Activated CD8-positive, alpha-beta memory T cell treated with anti-CD3 and anti-CD28 coated beads, Interleukin-2, amount 50 U/mL, for 24 hours (primary cell): Measurements from ENCODE around the gene TRUB1.
"Not testable (repeated sequence)": the region's sequence is repeated elsewhere in the genome, so short reads cannot be mapped to it uniquely, and the experiment has no call there.

Experiments used
- DNase-seq: peaks from one replicate; pipeline ENCODE4 v3.0.0-alpha.2; 2020; ENCODE audit errors: extremely low read depth

TRUB1 gene

GRCh38 chr10:114925587-114926586 is 12.1 kb upstream of the TRUB1 start:
- no peak for DNase-seq

GRCh38 chr10:114928818-114929217 is 9.2 kb upstream of the TRUB1 start:
- no peak for DNase-seq

DNA sequence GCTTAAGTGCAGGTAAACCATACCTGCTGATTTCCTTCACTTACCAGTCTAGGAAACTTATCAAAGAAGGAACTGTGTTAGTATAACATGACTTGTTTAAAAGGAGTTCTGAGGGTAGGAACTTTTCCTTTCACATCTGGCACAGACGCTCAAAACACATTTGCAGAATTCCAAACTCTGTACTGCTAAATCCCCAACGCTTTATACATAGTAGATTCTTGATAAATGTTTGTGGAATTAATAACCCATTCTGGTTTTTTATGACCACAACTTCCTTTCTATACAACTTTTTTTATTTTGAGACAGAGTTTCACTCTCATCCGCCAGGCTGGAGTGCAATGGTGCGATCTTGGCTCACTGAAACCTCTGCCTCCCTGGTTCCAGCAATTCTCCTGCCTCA is 7.7 kb upstream of the TRUB1 start:
- no peak for DNase-seq

DNA sequence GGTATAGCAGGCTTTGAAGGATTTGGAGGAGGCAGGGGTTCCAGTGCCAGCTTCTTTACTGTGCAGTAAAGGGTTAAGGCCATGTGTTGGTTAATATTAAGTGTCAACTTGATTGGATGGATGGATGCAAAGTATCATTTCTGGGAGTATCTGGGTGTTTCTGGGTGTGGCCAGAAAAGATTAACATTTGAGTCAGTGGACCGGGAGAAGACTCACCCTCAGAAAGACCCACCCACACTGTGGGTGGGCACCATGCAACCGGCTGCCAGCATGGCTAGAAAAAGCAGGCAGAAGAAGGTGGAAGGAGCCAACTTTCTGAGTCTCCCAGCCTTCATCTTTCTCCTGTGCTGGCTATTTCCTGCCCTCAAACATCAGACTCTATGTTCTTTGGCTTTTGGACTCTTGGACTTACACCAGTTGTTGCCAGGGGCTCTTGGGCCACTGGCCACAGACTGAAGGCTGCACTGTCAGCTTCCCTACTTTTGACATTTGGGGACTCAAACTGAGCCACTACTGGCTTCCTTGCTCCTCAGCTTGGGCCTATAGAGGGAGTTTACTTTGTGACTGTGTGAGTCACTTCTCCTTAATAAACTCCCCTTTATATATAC is 6.8 kb upstream of the TRUB1 start:
- DNase-seq, result no peak

DNA sequence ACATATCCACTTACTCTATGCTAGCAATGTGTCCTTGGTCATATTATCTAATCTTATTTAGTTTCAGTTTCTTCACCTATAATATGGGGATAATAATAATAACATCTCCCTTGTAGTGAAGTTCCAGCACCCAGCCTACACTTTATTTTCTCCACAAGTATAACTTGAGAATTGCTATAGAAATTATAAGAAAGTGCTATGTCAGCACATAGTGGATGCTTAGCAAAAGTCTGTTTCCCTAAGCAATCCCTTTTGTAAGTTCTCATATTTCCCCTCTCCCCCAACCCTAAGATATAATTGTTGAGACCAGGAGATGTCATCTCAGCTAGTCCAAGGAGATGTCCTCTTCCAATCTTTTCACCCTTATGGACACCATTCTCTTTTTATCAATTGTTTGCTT is 5.8 kb upstream of the TRUB1 start:
- no peak for DNase-seq

GRCh38 chr10:114932945-114933344 is 5.0 kb upstream of the TRUB1 start:
- no peak for DNase-seq

GRCh38 chr10:114933588-114933987 is 4.4 kb upstream of the TRUB1 start:
- no peak for DNase-seq

DNA sequence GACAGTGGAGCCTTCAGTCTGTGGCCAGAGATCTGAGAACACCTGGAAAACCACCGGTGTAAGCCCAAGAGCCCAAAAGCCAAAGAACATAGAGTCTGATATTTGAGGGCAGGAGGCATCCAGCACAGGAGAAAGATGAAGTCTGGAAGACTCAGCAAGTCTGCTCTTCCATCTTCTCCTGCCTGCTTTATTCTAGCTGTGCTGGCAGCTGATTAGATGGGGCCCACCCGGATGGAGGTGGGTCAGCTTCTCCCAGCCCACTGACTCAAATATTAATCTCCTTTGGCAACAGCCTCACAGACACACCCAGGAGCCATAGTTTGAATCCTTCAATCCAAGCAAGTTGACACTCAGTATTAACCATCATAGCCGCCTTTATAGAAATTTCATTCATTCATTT is 4.0 kb upstream of the TRUB1 start:
- DNase-seq, result not testable (repeated sequence)

GRCh38 chr10:114938856-114939193 is 830 bp downstream of the TRUB1 start:
- no peak for DNase-seq

DNA sequence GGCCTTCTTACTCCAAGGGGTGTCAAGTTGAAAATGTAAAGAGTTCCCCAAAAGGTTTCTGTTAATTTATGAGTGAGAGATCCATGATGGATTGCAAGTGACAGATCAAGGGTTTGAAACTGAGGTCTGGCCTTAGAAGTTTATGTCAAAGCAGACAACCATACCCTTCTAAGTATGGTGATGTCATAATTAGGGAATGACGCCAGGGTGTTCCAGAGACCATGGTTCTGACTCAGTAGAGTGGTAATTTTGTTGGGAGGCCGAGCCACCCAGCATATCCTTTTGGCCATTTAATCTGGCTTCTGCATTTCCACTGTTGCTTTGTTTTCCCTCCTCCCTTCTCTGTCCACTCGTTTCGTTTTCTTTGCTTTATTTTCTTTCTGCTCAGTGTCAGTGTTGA is 2.7 kb downstream of the TRUB1 start:
- DNase-seq, result no peak

- no peak for DNase-seq
These were observed 5.0 kb downstream of the TRUB1 start for GRCh38 chr10:114943000-114943399.

DNA sequence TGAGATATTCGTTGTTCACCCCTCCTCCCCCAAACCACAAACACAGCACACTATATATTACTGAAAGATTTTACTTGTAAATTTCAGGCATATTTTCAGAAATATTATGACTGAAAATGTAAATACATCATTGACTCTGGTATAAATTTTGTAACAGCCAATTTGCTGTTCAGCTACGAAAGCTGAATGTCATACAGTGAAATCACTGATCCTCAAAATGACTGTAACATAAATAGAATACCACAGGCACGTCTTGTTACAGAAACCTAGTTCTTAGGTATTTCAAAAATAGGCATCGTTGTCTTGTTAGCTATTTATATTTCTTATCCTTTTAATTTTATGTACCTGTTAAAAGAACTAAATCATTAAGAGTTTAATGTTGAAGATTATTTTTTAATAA is 15.1 kb downstream of the TRUB1 start:
- DNase-seq, result no peak

- no peak for DNase-seq
These were observed 18.0 kb downstream of the TRUB1 start for GRCh38 chr10:114955984-114956383.

DNA sequence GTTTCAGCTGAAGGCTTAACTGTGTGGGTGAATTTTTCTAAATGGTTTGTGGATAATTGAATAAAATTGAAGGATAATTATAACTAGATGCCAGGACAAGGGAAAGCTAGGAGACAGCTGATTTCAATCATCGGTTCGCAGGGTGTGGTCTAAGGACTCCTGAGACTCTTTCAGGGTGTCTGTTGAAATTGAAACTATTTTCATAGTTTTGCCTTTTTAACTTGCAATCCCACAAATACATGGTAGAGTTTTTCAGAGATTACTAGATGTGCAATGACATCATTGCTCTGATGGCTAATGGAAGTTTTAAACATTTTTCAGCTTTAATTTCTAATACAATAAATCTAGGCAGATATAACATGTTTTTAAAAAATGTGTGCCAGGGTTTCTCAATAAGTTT is 18.5 kb downstream of the TRUB1 start:
- DNase-seq, result no peak

- DNase-seq, result no peak
These were observed 19.1 kb downstream of the TRUB1 start for GRCh38 chr10:114957122-114957521.

- DNase-seq, result no peak
These were observed 19.7 kb downstream of the TRUB1 start for GRCh38 chr10:114957673-114958072.

GRCh38 chr10:114962441-114962840 is 24.4 kb downstream of the TRUB1 start:
- DNase-seq, result no peak

GRCh38 chr10:114963908-114964307 is 25.9 kb downstream of the TRUB1 start:
- DNase-seq, result no peak

DNA sequence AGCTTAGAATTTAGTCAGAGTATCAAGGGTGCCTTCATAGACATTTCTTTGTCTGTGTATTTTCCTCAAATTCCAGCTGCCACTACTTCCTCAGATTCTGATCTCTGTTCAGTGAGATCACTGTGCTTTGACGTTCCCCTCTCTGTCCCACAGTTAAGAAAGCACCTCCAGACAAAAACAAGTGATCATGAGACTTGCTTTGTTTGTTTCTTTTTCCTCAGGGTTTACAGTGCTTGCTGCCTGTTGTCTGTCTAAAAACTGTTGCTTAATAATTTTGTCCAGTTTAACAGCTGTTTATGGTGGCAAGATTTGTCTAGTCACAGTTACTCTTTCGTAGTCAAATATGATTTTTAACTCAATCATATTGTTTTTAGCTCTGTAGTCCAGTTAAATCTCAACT is 29.1 kb downstream of the TRUB1 start:
- DNase-seq, result no peak

GRCh38 chr10:114970515-114970914 is 32.5 kb downstream of the TRUB1 start:
- no peak for DNase-seq

GRCh38 chr10:114973306-114973705 is 35.3 kb downstream of the TRUB1 start:
- DNase-seq, result no peak

GRCh38 chr10:114973997-114974396 is 36.0 kb downstream of the TRUB1 start:
- no peak for DNase-seq

DNA sequence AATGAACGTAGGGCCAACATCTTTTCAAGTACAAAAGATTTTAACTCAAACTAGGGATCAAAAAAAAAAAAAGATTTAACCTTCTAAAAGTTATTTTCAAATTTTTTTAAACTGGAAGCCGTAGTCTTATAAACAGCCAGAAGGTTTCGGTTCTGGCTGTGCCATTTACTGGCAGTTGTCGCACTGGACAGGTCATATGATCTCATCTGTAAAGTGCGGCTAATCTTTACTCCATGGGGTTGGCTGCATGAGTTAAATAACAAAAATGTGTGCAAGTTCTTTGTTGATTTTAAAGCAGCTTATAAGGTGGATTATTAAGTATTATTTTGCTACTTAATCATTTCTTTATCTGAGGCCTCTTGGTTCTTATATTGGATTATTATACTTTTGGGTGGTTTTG is 36.6 kb downstream of the TRUB1 start:
- DNase-seq, result no peak
